ENCODE measurements around the gene MYL6B.

The MYL6B gene

DNA sequence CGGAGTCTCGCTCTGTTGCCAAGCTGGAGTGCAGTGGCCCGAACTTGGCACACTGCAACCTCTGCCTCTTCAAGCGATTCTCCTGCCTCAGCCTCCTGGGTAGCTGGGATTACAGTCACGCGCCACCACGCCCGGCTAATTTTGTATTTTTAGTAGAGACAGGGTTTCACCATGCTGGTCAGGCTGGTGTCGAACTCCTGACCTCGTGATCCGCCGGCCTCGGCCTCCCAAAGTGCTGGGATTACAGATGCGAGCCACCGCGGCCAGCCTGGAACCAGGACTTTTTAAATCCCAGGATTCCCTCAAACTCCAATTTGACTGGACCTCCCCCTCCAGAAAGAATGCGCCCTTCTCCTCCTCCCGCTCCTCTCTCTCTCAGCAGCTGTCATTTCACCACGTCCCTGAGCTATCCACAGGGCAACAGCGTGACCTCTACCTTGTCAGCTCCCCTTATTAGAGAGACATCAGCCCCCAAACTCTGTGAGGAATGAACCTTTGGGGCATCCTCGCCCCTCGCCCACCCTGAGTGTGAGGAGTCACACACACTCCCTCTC, 22.4 kb upstream of the MYL6B start:
- no peak for ATAC-seq (ENCODE audit: low read depth)
- H3K9me3 Mint-ChIP-seq, result no peaks in the 10 kb centered on the region
- H3K4me1 Mint-ChIP-seq, result peaks cover 35% of the 10 kb centered on the region
- peak overlapping the region; percentile 48 for H3K27ac Mint-ChIP-seq
- H3K4me3 Mint-ChIP-seq, result peak overlapping the region; percentile 93
- no peaks in the 10 kb centered on the region for H3K27me3 Mint-ChIP-seq
- peaks cover 28% of the 10 kb centered on the region for H3K36me3 Mint-ChIP-seq
- no peak for DNase-seq (ENCODE audit: low spot score in 2 of 2)

DNA sequence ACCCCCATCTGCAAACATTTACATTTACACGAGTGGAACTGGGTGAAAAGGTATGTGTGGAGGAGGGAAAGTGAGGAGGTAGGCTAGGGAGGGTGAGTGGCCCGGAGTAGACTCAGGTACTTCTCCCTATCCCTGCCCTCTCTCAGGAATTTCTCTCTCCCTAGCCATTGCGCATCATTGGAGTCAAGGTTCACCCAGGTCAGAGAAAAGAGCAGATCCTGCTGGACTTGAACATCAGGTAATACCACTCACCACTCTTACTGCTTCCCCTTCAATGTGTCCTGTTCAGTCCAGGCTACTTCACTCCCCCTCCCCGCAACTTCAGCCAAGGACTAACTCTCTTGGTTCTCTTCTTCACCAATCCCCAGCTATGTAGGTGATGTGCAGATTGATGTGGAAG, 21.5 kb upstream of the MYL6B start:
- H3K4me1 Mint-ChIP-seq, result peaks cover 34% of the 10 kb centered on the region

GRCh38 chr12:56134897-56135296, 17.5 kb upstream of the MYL6B start:
- no peak overlapping the region for H3K4me3 Mint-ChIP-seq
- H3K36me3 Mint-ChIP-seq, result peaks cover 51% of the 10 kb centered on the region
- H3K9me3 Mint-ChIP-seq, result no peaks in the 10 kb centered on the region
- no peak for ATAC-seq (ENCODE audit: low read depth)
- no peaks in the 10 kb centered on the region for H3K27me3 Mint-ChIP-seq
- DNase-seq (ENCODE audit: low spot score in 2 of 2), result no peak
- H3K27ac Mint-ChIP-seq, result no peak overlapping the region
- peaks cover 14% of the 10 kb centered on the region for H3K4me1 Mint-ChIP-seq

More for the DNA sequence above, 21.5 kb upstream of the MYL6B start:
- no peaks in the 10 kb centered on the region for H3K9me3 Mint-ChIP-seq
- peak overlapping the region; percentile 48 for H3K27ac Mint-ChIP-seq
- H3K27me3 Mint-ChIP-seq, result no peaks in the 10 kb centered on the region
- H3K36me3 Mint-ChIP-seq, result peaks cover 29% of the 10 kb centered on the region
- DNase-seq (ENCODE audit: low spot score in 2 of 2), result no peak
- peak overlapping the region; percentile 46 for H3K4me3 Mint-ChIP-seq
- ATAC-seq (ENCODE audit: low read depth), result no peak

- no peak overlapping the region for H3K4me3 Mint-ChIP-seq
- no peaks in the 10 kb centered on the region for H3K27me3 Mint-ChIP-seq
- DNase-seq (ENCODE audit: low spot score in 2 of 2) (no peak), ATAC-seq (ENCODE audit: low read depth) (no peak)
- peaks cover 43% of the 10 kb centered on the region for H3K36me3 Mint-ChIP-seq
- no peaks in the 10 kb centered on the region for H3K9me3 Mint-ChIP-seq
- H3K4me1 Mint-ChIP-seq, result peaks cover 5% of the 10 kb centered on the region
- no peak overlapping the region for H3K27ac Mint-ChIP-seq
These were observed 14.4 kb upstream of the MYL6B start for GRCh38 chr12:56137853-56138571.

GRCh38 chr12:56141946-56142784, 10.2 kb upstream of the MYL6B start:
- no peaks in the 10 kb centered on the region for H3K9me3 Mint-ChIP-seq
- peaks cover 37% of the 10 kb centered on the region for H3K36me3 Mint-ChIP-seq
- H3K27me3 Mint-ChIP-seq, result no peaks in the 10 kb centered on the region
- no peak overlapping the region for H3K4me3 Mint-ChIP-seq
- no peak overlapping the region for H3K27ac Mint-ChIP-seq
- no peak for DNase-seq (ENCODE audit: low spot score in 2 of 2)
- no peak for ATAC-seq (ENCODE audit: low read depth)
- peaks cover 11% of the 10 kb centered on the region for H3K4me1 Mint-ChIP-seq

- no peak overlapping the region for H3K4me3 Mint-ChIP-seq
- DNase-seq (ENCODE audit: low spot score in 2 of 2) (no peak), ATAC-seq (ENCODE audit: low read depth) (no peak)
- peak overlapping the region; percentile 3 for H3K27ac Mint-ChIP-seq
- H3K27me3 Mint-ChIP-seq, result no peaks in the 10 kb centered on the region
- peaks cover 11% of the 10 kb centered on the region for H3K4me1 Mint-ChIP-seq
- peaks cover 32% of the 10 kb centered on the region for H3K36me3 Mint-ChIP-seq
- no peaks in the 10 kb centered on the region for H3K9me3 Mint-ChIP-seq
These were observed 9.2 kb upstream of the MYL6B start for GRCh38 chr12:56143217-56143616.

- Mint-ChIP-seq H3K27me3 (no peaks in the 10 kb centered on the region), H3K4me1 (peaks cover 11% of the 10 kb centered on the region), H3K9me3 (no peaks in the 10 kb centered on the region), H3K27ac (no peak overlapping the region), H3K4me3 (no peak overlapping the region), H3K36me3 (peaks cover 25% of the 10 kb centered on the region)
- no peak for DNase-seq (ENCODE audit: low spot score in 2 of 2)
- no peak for ATAC-seq (ENCODE audit: low read depth)
These were observed 8.5 kb upstream of the MYL6B start for GRCh38 chr12:56143870-56144269.

- Mint-ChIP-seq H3K27me3 (no peaks in the 10 kb centered on the region), H3K4me1 (peaks cover 11% of the 10 kb centered on the region), H3K27ac (no peak overlapping the region), H3K9me3 (no peaks in the 10 kb centered on the region), H3K36me3 (peaks cover 22% of the 10 kb centered on the region), H3K4me3 (no peak overlapping the region)
- ATAC-seq (ENCODE audit: low read depth) (no peak), DNase-seq (ENCODE audit: low spot score in 2 of 2) (no peak)
These were observed 7.2 kb upstream of the MYL6B start for GRCh38 chr12:56145217-56145616.

GRCh38 chr12:56146492-56147460, 5.6 kb upstream of the MYL6B start:
- Mint-ChIP-seq H3K4me1 (peaks cover 13% of the 10 kb centered on the region), H3K9me3 (no peaks in the 10 kb centered on the region), H3K36me3 (peaks cover 12% of the 10 kb centered on the region), H3K27me3 (no peaks in the 10 kb centered on the region), H3K27ac (no peak overlapping the region), H3K4me3 (no peak overlapping the region)
- no peak for DNase-seq (ENCODE audit: low spot score in 2 of 2)
- no peak for ATAC-seq (ENCODE audit: low read depth)

DNA sequence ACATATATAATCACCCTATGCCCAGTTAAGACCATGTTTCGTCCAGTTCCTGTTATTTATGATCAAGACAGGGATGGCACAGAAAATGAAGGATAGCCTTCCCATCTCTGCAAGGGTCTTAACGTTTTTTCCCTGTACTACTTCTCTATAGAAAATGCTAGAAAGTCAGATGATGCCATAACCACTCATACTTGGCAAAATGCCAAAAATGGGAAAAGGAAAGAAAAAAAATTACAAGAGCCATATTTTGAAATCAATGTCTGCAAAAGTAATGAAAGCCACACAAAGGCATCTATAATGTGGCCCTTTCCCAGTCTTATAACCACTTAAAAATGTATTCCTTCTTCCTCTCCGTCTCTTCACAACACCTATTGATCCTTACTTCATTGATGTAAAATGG, 1.8 kb upstream of the MYL6B start:
- no peaks in the 10 kb centered on the region for H3K36me3 Mint-ChIP-seq
- ATAC-seq (ENCODE audit: low read depth), result no peak
- peak overlapping the region; percentile 41 for H3K27ac Mint-ChIP-seq
- H3K4me3 Mint-ChIP-seq, result no peak overlapping the region
- no peaks in the 10 kb centered on the region for H3K9me3 Mint-ChIP-seq
- H3K4me1 Mint-ChIP-seq, result peaks cover 15% of the 10 kb centered on the region
- H3K27me3 Mint-ChIP-seq, result no peaks in the 10 kb centered on the region
- no peak for DNase-seq (ENCODE audit: low spot score in 2 of 2)

- DNase-seq (ENCODE audit: low spot score in 2 of 2), result peak; percentile 47 to 49
- H3K9me3 Mint-ChIP-seq, result no peaks in the 10 kb centered on the region
- H3K4me3 Mint-ChIP-seq, result peak overlapping the region; percentile 96
- H3K27ac Mint-ChIP-seq, result peak overlapping the region; percentile 83
- peaks cover 15% of the 10 kb centered on the region for H3K4me1 Mint-ChIP-seq
- no peaks in the 10 kb centered on the region for H3K36me3 Mint-ChIP-seq
- H3K27me3 Mint-ChIP-seq, result no peaks in the 10 kb centered on the region
- ATAC-seq (ENCODE audit: low read depth), result peak; percentile 74
These were observed 685 bp upstream of the MYL6B start for GRCh38 chr12:56151672-56152131.

- no peaks in the 10 kb centered on the region for H3K36me3 Mint-ChIP-seq
- DNase-seq (ENCODE audit: low spot score in 2 of 2), result no peak
- peaks cover 15% of the 10 kb centered on the region for H3K4me1 Mint-ChIP-seq
- peak overlapping the region; percentile 96 for H3K4me3 Mint-ChIP-seq
- peak overlapping the region; percentile 83 for H3K27ac Mint-ChIP-seq
- no peak for ATAC-seq (ENCODE audit: low read depth)
- H3K27me3 Mint-ChIP-seq, result no peaks in the 10 kb centered on the region
- no peaks in the 10 kb centered on the region for H3K9me3 Mint-ChIP-seq
These were observed 630 bp downstream of the MYL6B start for GRCh38 chr12:56152756-56153677.

DNA sequence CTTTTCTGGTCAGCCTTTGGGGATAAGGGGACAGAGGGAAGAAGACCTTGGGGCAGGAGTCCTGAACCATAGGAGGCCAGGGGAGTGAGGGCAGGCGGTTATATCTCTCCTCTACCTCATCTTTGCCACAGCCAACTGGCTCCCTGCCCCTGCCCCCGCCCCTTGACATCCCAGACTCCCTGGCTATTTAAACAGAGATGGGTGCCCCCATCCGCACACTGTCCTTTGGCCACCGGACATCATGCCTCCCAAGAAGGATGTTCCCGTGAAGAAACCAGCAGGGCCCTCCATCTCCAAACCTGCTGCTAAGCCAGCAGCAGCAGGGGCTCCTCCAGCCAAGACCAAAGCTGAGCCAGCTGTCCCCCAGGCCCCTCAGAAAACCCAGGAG, 1.3 kb downstream of the MYL6B start:
- H3K4me1 Mint-ChIP-seq, result peaks cover 19% of the 10 kb centered on the region
- no peaks in the 10 kb centered on the region for H3K27me3 Mint-ChIP-seq
- H3K27ac Mint-ChIP-seq, result no peak overlapping the region
- DNase-seq (ENCODE audit: low spot score in 2 of 2) (no peak), ATAC-seq (ENCODE audit: low read depth) (no peak)
- peaks cover 2% of the 10 kb centered on the region for H3K36me3 Mint-ChIP-seq
- H3K4me3 Mint-ChIP-seq, result peak overlapping the region; percentile 49
- no peaks in the 10 kb centered on the region for H3K9me3 Mint-ChIP-seq

Measured in memory B cell (primary cell).